H1 (cell line): ENCODE measurements around the gene PDIA6. TPM values are rescaled to one million over a fixed set of nuclear protein-coding genes. Genes with fewer than 3 reads are reported as not detected.

Source experiments
- CTCF ChIA-PET: fragments of 300-600 bp; sonication (Branson Sonifier 250); formaldehyde crosslinking; loops from one replicate; lab custom pipeline; 2021; ENCODE audit not compliant: partially characterized antibody; lab: Charles Lee
- POLR2A ChIA-PET: fragments of 300-600 bp; sonication (Branson Sonifier 250); formaldehyde crosslinking; loops from one replicate; lab custom pipeline; 2021; ENCODE audit warnings: inconsistent platforms; ENCODE audit not compliant: partially characterized antibody; lab: Charles Lee
- DNase-seq, 2 experiments: peaks; one replicate each; pipeline versions ENCODE4 v3.0.0 to v3.0.0-alpha.2; 2010 to 2022; ENCODE audit warnings: low spot score in 2 of 2, low read depth in 1 of 2, mixed read lengths in 1 of 2
- FAIRE-seq: peaks from 2 replicates; lab custom pipeline; 2011; peaks lifted over from hg19 to GRCh38; lab: Jason Lieb, UNC
- H2AFZ ChIP-seq: 2 replicates; pipeline ENCODE4 v1.8.1; 2012; ENCODE audit warnings: low read length, inconsistent platforms
- H2AK5ac ChIP-seq: 2 replicates; pipeline ENCODE4 v1.6.1; 2013; ENCODE audit warnings: low read depth, low read length
- H2BK120ac ChIP-seq: replicated peaks from 2 replicates; pipeline ENCODE3; 2013; ENCODE audit warnings: low read depth, low read length, inconsistent platforms
- H2BK12ac ChIP-seq: 2 replicates; pipeline ENCODE4 v1.6.1; 2013; ENCODE audit warnings: low read depth, low read length
- H2BK15ac ChIP-seq: 2 replicates; pipeline ENCODE4 v1.6.1; 2013; ENCODE audit warnings: low read length
- H2BK20ac ChIP-seq: 2 replicates; pipeline ENCODE4 v1.6.1; 2013; ENCODE audit warnings: low read length
- H2BK5ac ChIP-seq: 2 replicates; pipeline ENCODE4 v1.6.1; 2013; ENCODE audit warnings: low read depth, low read length
- H3K14ac ChIP-seq: 2 replicates; pipeline ENCODE4 v1.6.1; 2013; ENCODE audit warnings: inconsistent platforms; ENCODE audit not compliant: insufficient read length
- H3K18ac ChIP-seq: 2 replicates; pipeline ENCODE4 v1.6.1; 2013; ENCODE audit warnings: low read length; ENCODE audit errors: extremely low read depth
- H3K23ac ChIP-seq: 2 replicates; pipeline ENCODE4 v1.6.1; 2013; ENCODE audit warnings: inconsistent platforms; ENCODE audit not compliant: insufficient read length
- H3K23me2 ChIP-seq: 2 replicates; pipeline ENCODE4 v1.6.1; 2013; ENCODE audit warnings: low read depth, low read length
- H3K27ac ChIP-seq: 2 replicates; pipeline ENCODE4 v1.6.1; 2011; ENCODE audit warnings: low read depth, low read length, inconsistent platforms
- H3K27me3 ChIP-seq, 4 experiments: replicated peaks in 1 of 4; 1 replicate in 1 of 4; 2 replicates in 3 of 4; pipeline versions ENCODE4 v1.6.1 to v1.8.1; 2011 to 2013; ENCODE audit warnings: low read length in 3 of 4, mild to moderate bottlenecking in 3 of 4, inconsistent platforms in 2 of 4, mixed read lengths in 2 of 4, moderate library complexity in 1 of 4; ENCODE audit not compliant: control insufficient read depth in 3 of 4, insufficient read depth in 3 of 4; ENCODE audit errors: extremely low read depth in 1 of 4
- H3K36me3 ChIP-seq, 4 experiments: 2 replicates each; pipeline versions ENCODE4 v1.6.1 to v1.8.1; 2011 to 2013; ENCODE audit warnings: mild to moderate bottlenecking in 4 of 4, low read length in 3 of 4, moderate library complexity in 2 of 4, control low read depth in 1 of 4, inconsistent platforms in 1 of 4; ENCODE audit not compliant: insufficient read depth in 4 of 4, control insufficient read depth in 2 of 4
- H3K4ac ChIP-seq: replicated peaks from 2 replicates; pipeline ENCODE3; 2013; ENCODE audit warnings: low read length, low read depth, mixed read lengths, inconsistent platforms; ENCODE audit not compliant: insufficient read length
- H3K4me1 ChIP-seq, 4 experiments: replicated peaks in 1 of 4; 1 replicate in 1 of 4; 2 replicates in 3 of 4; pipeline versions ENCODE4 v1.6.1 to v1.8.1; 2011 to 2013; ENCODE audit warnings: low read length in 3 of 4, inconsistent platforms in 2 of 4, mixed read lengths in 1 of 4; ENCODE audit not compliant: insufficient read depth in 4 of 4, control insufficient read depth in 3 of 4
- H3K4me2 ChIP-seq, 2 experiments: 2 replicates each; pipeline versions ENCODE4 v1.6.1 to v1.8.1; 2011 to 2013; ENCODE audit warnings: low read depth in 2 of 2, low read length in 2 of 2, control low read depth in 1 of 2, inconsistent platforms in 1 of 2, mild to moderate bottlenecking in 1 of 2; ENCODE audit not compliant: insufficient read depth in 1 of 2
- H3K4me3 ChIP-seq, 4 experiments: fragments of 200-600, 300-600 bp in 1 of 4; sonication (generic), shearing (Covaris generic), sonication (Bioruptor Twin) in 1 of 4; 2 replicates each; pipeline versions ENCODE4 v1.5.1 to v1.8.1; 2011 to 2016; ENCODE audit warnings: low read length in 4 of 4, low read depth in 3 of 4, control low read depth in 2 of 4, inconsistent platforms in 2 of 4, mild to moderate bottlenecking in 2 of 4, mixed read lengths in 1 of 4, moderate library complexity in 1 of 4; ENCODE audit not compliant: insufficient read depth in 2 of 4; ENCODE audit errors: extremely low read depth in 1 of 4
- H3K56ac ChIP-seq: replicated peaks from 2 replicates; pipeline ENCODE3; 2013; ENCODE audit warnings: low read depth, mild to moderate bottlenecking, mixed read lengths, low read length, inconsistent platforms; ENCODE audit not compliant: insufficient read length
- H3K79me1 ChIP-seq: 2 replicates; pipeline ENCODE4 v1.6.1; 2013; ENCODE audit warnings: low read depth, low read length, control low read depth
- H3K79me2 ChIP-seq, 2 experiments: 2 replicates each; pipeline versions ENCODE4 v1.6.1 to v1.8.1; 2012 to 2013; ENCODE audit warnings: low read length in 2 of 2, mild to moderate bottlenecking in 2 of 2, inconsistent platforms in 1 of 2; ENCODE audit not compliant: insufficient read depth in 2 of 2, control insufficient read depth in 1 of 2
- H3K9ac ChIP-seq, 4 experiments: replicated peaks in 1 of 4; 1 replicate in 1 of 4; 2 replicates in 3 of 4; pipeline versions ENCODE4 v1.6.1 to v1.8.1; 2011 to 2013; ENCODE audit warnings: low read depth in 3 of 4, low read length in 3 of 4, control low read depth in 2 of 4, mild to moderate bottlenecking in 2 of 4, moderate library complexity in 2 of 4, inconsistent platforms in 1 of 4; ENCODE audit errors: extremely low read depth in 1 of 4
- H3K9me3 ChIP-seq, 2 experiments: 2 replicates each; pipeline versions ENCODE4 v1.6.1 to v1.8.1; 2012 to 2013; ENCODE audit warnings: mild to moderate bottlenecking in 2 of 2, moderate library complexity in 2 of 2, control low read depth in 1 of 2, inconsistent platforms in 1 of 2, low read depth in 1 of 2, low read length in 1 of 2, mixed read lengths in 1 of 2; ENCODE audit not compliant: insufficient read depth in 2 of 2
- H4K20me1 ChIP-seq, 2 experiments: replicated peaks in 1 of 2; 2 replicates each; pipeline versions ENCODE3 to v1.8.1; 2011 to 2013; ENCODE audit warnings: inconsistent platforms in 2 of 2, low read length in 2 of 2, mild to moderate bottlenecking in 1 of 2; ENCODE audit not compliant: insufficient read depth in 2 of 2, control insufficient read depth in 1 of 2
- H4K5ac ChIP-seq: 2 replicates; pipeline ENCODE4 v1.6.1; 2013; ENCODE audit warnings: low read length, low read depth, mixed read lengths, inconsistent platforms; ENCODE audit not compliant: insufficient read length
- H4K8ac ChIP-seq: 2 replicates; pipeline ENCODE4 v1.8.0; 2013; ENCODE audit warnings: mild to moderate bottlenecking, moderate library complexity, low read length, inconsistent platforms; ENCODE audit not compliant: insufficient read depth; ENCODE audit errors: extremely low read depth
- H4K91ac ChIP-seq: replicated peaks from 2 replicates; pipeline ENCODE3; 2013; ENCODE audit warnings: low read length, mixed read lengths, inconsistent platforms; ENCODE audit not compliant: insufficient read length
- JUND ChIP-seq: IDR thresholded peaks from 2 replicates; pipeline ENCODE4 v1.6.1; 2011; ENCODE audit warnings: mild to moderate bottlenecking, improper control_type of control experiment, low read length
- RNF2 ChIP-seq: fragments of 200-900, 300-1000 bp; sonication (generic); IDR thresholded peaks from 2 replicates; pipeline ENCODE4 v1.7.1; 2016; ENCODE audit warnings: borderline replicate concordance, low read depth, mild to moderate bottlenecking, antibody characterized with exemption, low read length; ENCODE audit not compliant: poor library complexity, severe bottlenecking; ENCODE audit errors: missing control alignments
- RXRA ChIP-seq: IDR thresholded peaks from 2 replicates; pipeline ENCODE4 v1.6.1; 2011; ENCODE audit warnings: low read depth, mild to moderate bottlenecking, low read length, moderate library complexity; ENCODE audit not compliant: insufficient read depth
- SIRT6 ChIP-seq: IDR thresholded peaks from one replicate; pipeline ENCODE4 v1.7.1; 2012; ENCODE audit warnings: low read length, inconsistent platforms
- SP2 ChIP-seq: IDR thresholded peaks from 2 replicates; pipeline ENCODE4 v1.6.1; 2012; ENCODE audit warnings: mild to moderate bottlenecking, low read length, inconsistent platforms
- TEAD4 ChIP-seq: IDR thresholded peaks from 2 replicates; pipeline ENCODE4 v1.6.1; 2012; ENCODE audit warnings: low read depth, low read length, inconsistent platforms, mixed read lengths
- WGBS, 2 experiments: shearing (Covaris generic) in 1 of 2; methylation state at CpG; one replicate each; pipeline versions ENCODE4 v1.1.6 to v1.1.7; 2013 to 2015; ENCODE audit warnings: low lambda C conversion rate in 2 of 2, mixed read lengths in 2 of 2, inconsistent platforms in 1 of 2, low coverage in 1 of 2, missing lambda C conversion rate in 1 of 2; ENCODE audit not compliant: insufficient replicate concordance in 2 of 2, insufficient coverage in 1 of 2, insufficient read length in 1 of 2; ENCODE audit errors: extremely low coverage in 1 of 2, missing lambda C conversion rate in 1 of 2; 5-methylcytosine and 5-hydroxymethylcytosine counted together
- polyA plus RNA-seq, 7 experiments: library from polyadenylated mRNA; depleted of rRNA in 3 of 7; stranded (reverse) in 5 of 7; unstranded in 2 of 7; fragments of >200 nt in 5 of 7; fragments of 200-250 nt in 2 of 7; gene quantifications; 1 replicate in 5 of 7; 2 replicates in 1 of 7; 4 replicates in 1 of 7; pipeline versions ENCODE4 v1.2.1 to v1.2.3, GENCODE V29; 2011 to 2013; ENCODE audit warnings: missing spikeins in 2 of 7, mixed read lengths in 2 of 7
- total RNA-seq: library from RNA; stranded (reverse); fragmentation: NEBNext Ultra II Directional; extraction: Animal tissue kit (Norgen Biotek cat#: 25700); gene quantifications from 2 replicates; pipeline ENCODE4 v1.2.1, GENCODE V29; 2021

PDIA6 gene
- total and polyA plus RNA-seq, 2 of the 8 experiments (the other 6 are each of a cell fraction or from before 2014, with no cell fraction given), result 181 to 384 TPM

DNA sequence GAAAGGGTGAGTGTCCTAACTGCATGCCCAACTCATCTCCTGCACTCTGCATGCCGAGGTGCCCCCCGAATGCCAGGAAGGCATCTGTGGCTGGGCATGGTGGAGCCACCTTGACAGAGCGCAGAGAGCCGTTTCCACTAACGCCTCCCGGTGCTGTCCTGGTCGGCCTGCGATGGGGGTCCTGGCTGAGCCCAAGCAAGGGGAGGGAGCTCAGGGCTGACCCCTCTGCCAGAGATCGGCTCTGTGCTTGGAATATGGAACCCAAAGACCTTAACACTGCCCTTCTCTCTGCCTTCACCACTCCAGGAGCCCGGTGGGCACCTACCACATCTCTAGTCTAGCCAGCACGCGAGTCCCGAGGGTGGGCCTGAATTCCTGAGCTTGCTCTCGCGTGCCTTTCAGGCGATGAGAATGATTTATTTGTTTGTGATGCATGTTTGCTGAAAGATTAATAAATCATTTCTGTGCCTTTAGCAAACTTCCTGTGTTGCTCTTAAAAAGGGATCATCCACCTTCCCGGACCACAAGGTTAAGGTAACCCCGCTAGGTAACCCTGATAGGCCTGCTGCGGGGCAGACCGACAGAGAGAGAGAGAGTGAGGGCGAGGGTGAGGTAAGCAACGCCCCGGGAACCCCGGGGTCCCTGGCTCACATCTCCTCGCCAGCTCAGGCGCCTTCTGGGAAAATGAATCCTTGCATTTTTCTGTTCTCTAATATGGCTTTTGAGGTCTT, 35.3 kb downstream of the PDIA6 start:
- DNase-seq, result no peak
- CTCF ChIA-PET, result interaction anchor here (1.1 to 2.1 kb wide), 8 partner anchors 8 to 68 kb away, joined by 3 to 9 read pairs (median 5); no protein-coding TSS in a partner anchor

More for the DNA sequence above, 35.3 kb downstream of the PDIA6 start:
- no peak overlapping the region for H3K18ac ChIP-seq
- no peak overlapping the region for H3K4me3 ChIP-seq
- H3K9me3 ChIP-seq, result no peaks in the 10 kb centered on the region
- H2BK20ac ChIP-seq, result no peak overlapping the region
- no peak overlapping the region for H3K23ac ChIP-seq
- 86% methylated on average over 24 of the region's 26 CpGs; no CpG with 5 or more reads in 1 of the 2 experiments for WGBS, 2 experiments
- H4K5ac ChIP-seq, result no peak overlapping the region
- H3K4me2 ChIP-seq, result no peak overlapping the region
- H2BK5ac ChIP-seq, result no peak overlapping the region
- peaks cover 10 to 31% (median 20%) of the 10 kb centered on the region in 4 experiments for H3K36me3 ChIP-seq
- TF ChIP-seq RNF2 (no peak), JUND (no peak), RXRA (no peak), TEAD4 (no peak), SIRT6 (no peak), SP2 (no peak)
- TF ChIP-seq, all 59 proteins: peak for 0
- Histone ChIP-seq H4K8ac (peak overlapping the region; percentile 77; the same call in 1 of the 2 replicates), H2BK120ac (no peak overlapping the region), H3K56ac (no peak overlapping the region), H3K9ac (no peak overlapping the region), H3K23me2 (no peaks in the 10 kb centered on the region), H2AFZ (no peak overlapping the region), H2AK5ac (no peak overlapping the region), H3K14ac (no peak overlapping the region), H3K4me1 (peaks cover 0 to 4% (median 2%) of the 10 kb centered on the region in 4 experiments; a peak in 3 of 7 replicates), H2BK15ac (no peak overlapping the region), H3K27ac (no peak overlapping the region), H3K79me1 (peaks cover 3% of the 10 kb centered on the region; the same call in 1 of the 2 replicates), H3K27me3 (no peaks in the 10 kb centered on the region), H2BK12ac (no peak overlapping the region), H4K91ac (no peak overlapping the region), H4K20me1 (peaks cover 2 to 13% of the 10 kb centered on the region in 2 experiments), H3K79me2 (no peaks in the 10 kb centered on the region), H3K4ac (no peak overlapping the region)
- POLR2A ChIA-PET, result interaction anchor here (1.4 to 2.9 kb wide), 2 partner anchors 8 to 10 kb away, joined by 4 to 12 read pairs; no protein-coding TSS in a partner anchor
- FAIRE-seq, result no peak
